ENCODE results near the gene CHAF1A. TPM values are rescaled to one million over a fixed set of nuclear protein-coding genes. Genes with fewer than 3 reads are reported as not detected.

The CHAF1A gene
- polyA plus RNA-seq, 2 donors = 10.8 to 11.7 TPM

- peak overlapping the region in 1 of 2 donors; percentile 41 for H3K4me3 ChIP-seq (ENCODE audit: low read depth in 1 of 2, low read length in 2 of 2)
- peaks cover 0 to 5% of the 10 kb centered on the region in 2 donors for H3K36me3 ChIP-seq (ENCODE audit: control insufficient read depth in 2 of 2, insufficient read depth in 2 of 2, low read length in 1 of 2)
- WGBS, 2 donors = 0 to 1% methylated on average over 8 of the region's 8 CpGs
- H3K27me3 ChIP-seq (ENCODE audit: control insufficient read depth in 1 of 2, insufficient read depth in 2 of 2, low read length in 2 of 2) = no peaks in the 10 kb centered on the region
- peaks cover 7 to 14% of the 10 kb centered on the region in 2 donors for H3K4me1 ChIP-seq (ENCODE audit: control insufficient read depth in 2 of 2, insufficient read depth in 2 of 2, low read length in 1 of 2)
- peak overlapping the region; percentile 6 to 91 for H3K27ac ChIP-seq (ENCODE audit: low read depth in 2 of 2, low read length in 1 of 2)
- no peaks in the 10 kb centered on the region for H3K9me3 ChIP-seq (ENCODE audit: control insufficient read depth in 2 of 2, insufficient read depth in 1 of 2, low read depth in 1 of 2, low read length in 1 of 2)
Observed at GRCh38 chr19:4401769-4402170, 670 bp upstream of the CHAF1A start.

DNA sequence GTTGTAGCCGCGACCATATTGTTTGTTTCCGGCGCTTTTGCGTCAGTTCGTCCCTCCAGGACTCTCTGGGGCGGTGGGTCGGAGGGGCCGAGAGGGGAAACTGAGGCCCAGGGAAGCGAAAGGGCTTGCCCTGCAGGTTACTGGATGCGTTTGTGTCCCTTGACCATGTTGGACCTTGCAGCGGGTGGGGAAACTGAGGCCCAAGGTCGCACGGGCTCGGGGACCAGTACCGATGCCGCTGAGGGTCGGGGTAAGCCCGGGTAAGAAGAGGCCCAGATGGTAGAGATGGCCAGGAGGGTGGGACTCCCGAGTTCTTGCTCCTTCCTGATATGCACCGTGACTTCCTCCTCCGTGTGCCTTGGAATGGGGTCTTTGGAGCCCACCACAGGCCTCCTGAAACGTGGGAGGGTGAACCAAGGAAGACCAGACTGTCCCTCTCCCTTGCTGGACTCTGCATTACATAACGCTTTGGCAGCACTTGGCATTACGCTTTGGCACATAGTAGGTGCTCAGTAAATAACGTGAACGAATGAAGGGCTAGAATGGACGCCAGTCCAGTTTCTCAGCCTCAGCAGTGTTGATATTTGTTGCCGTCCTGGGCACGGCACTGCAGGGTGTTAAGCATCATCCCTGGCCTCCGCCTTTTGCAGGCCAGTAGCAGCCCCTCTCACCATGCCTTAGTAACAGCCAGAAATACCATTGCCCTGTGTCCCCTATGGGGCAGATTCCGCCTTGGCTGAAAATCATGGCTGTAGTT is 743 bp downstream of the CHAF1A start:
- no peaks in the 10 kb centered on the region for H3K27me3 ChIP-seq (ENCODE audit: control insufficient read depth in 1 of 2, insufficient read depth in 2 of 2, low read length in 2 of 2)
- peaks cover 0 to 12% of the 10 kb centered on the region in 2 donors for H3K4me1 ChIP-seq (ENCODE audit: control insufficient read depth in 2 of 2, insufficient read depth in 2 of 2, low read length in 1 of 2)
- H3K27ac ChIP-seq (ENCODE audit: low read depth in 2 of 2, low read length in 1 of 2) = peak overlapping the region; percentile 30 to 66
- H3K4me3 ChIP-seq (ENCODE audit: low read depth in 1 of 2, low read length in 2 of 2) = peak overlapping the region; percentile 75 to 80
- H3K36me3 ChIP-seq (ENCODE audit: control insufficient read depth in 2 of 2, insufficient read depth in 2 of 2, low read length in 1 of 2) = no peaks in the 10 kb centered on the region
- no peaks in the 10 kb centered on the region for H3K9me3 ChIP-seq (ENCODE audit: control insufficient read depth in 2 of 2, insufficient read depth in 1 of 2, low read depth in 1 of 2, low read length in 1 of 2)
- 9% methylated on average over 32 of the region's 32 CpGs for WGBS, 2 donors

DNA sequence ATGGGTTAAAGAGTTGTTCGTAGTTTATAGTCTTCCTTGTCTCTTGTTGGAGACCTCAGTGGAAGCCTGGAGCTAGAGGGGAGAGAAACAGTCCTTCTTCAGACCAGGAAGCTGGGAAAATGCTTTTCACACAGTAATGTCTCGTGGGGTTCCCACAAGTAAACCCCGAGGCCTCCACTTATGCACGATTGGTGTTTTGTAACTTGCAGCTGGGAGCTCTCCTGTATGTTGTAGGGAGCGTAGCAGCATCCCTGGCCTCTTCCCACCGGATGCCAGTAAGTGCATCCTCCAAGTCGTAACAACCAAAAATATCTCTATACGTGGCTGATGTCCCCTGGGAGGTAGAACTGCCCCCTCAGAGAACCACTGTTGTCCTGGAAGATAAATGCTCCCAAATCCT is 3.5 kb downstream of the CHAF1A start:
- Histone ChIP-seq H3K9me3 (ENCODE audit: control insufficient read depth in 2 of 2, insufficient read depth in 1 of 2, low read depth in 1 of 2, low read length in 1 of 2) (no peaks in the 10 kb centered on the region), H3K36me3 (ENCODE audit: control insufficient read depth in 2 of 2, insufficient read depth in 2 of 2, low read length in 1 of 2) (peaks cover 0 to 6% of the 10 kb centered on the region in 2 donors), H3K4me1 (ENCODE audit: control insufficient read depth in 2 of 2, insufficient read depth in 2 of 2, low read length in 1 of 2) (peaks cover 0 to 9% of the 10 kb centered on the region in 2 donors), H3K27me3 (ENCODE audit: control insufficient read depth in 1 of 2, insufficient read depth in 2 of 2, low read length in 2 of 2) (no peaks in the 10 kb centered on the region), H3K27ac (ENCODE audit: low read depth in 2 of 2, low read length in 1 of 2) (no peak overlapping the region), H3K4me3 (ENCODE audit: low read depth in 1 of 2, low read length in 2 of 2) (no peak overlapping the region)
- WGBS, 2 donors = 87 to 89% methylated on average over 8 of the region's 8 CpGs

DNA sequence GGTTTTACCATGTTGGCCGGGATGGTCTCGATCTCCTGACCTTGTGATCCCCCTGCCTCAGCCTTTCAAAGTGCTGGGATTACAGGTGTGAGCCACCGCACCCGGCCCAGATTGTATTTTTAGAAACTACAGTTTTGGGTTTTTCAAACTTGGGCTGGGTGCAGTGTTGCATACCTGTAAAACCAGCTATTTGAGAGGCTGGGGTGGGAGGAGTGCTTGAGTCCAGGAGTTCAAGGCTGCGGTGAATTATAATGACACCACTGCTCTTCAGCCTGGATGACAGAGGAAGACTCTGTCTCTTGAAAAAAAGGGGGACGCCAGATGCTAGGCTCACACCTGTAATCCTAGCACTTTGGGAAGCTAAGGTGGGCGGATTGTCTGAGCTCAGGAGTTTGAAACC is 4.2 kb downstream of the CHAF1A start:
- H3K9me3 ChIP-seq (ENCODE audit: control insufficient read depth in 2 of 2, insufficient read depth in 1 of 2, low read depth in 1 of 2, low read length in 1 of 2) = no peaks in the 10 kb centered on the region
- H3K4me3 ChIP-seq (ENCODE audit: low read depth in 1 of 2, low read length in 2 of 2) = no peak overlapping the region
- no peak overlapping the region for H3K27ac ChIP-seq (ENCODE audit: low read depth in 2 of 2, low read length in 1 of 2)
- no peaks in the 10 kb centered on the region for H3K27me3 ChIP-seq (ENCODE audit: control insufficient read depth in 1 of 2, insufficient read depth in 2 of 2, low read length in 2 of 2)
- WGBS, 2 donors = 93% methylated on average over 7 of the region's 7 CpGs
- H3K36me3 ChIP-seq (ENCODE audit: control insufficient read depth in 2 of 2, insufficient read depth in 2 of 2, low read length in 1 of 2) = peaks cover 0 to 6% of the 10 kb centered on the region in 2 donors
- H3K4me1 ChIP-seq (ENCODE audit: control insufficient read depth in 2 of 2, insufficient read depth in 2 of 2, low read length in 1 of 2) = peaks cover 0 to 7% of the 10 kb centered on the region in 2 donors

DNA sequence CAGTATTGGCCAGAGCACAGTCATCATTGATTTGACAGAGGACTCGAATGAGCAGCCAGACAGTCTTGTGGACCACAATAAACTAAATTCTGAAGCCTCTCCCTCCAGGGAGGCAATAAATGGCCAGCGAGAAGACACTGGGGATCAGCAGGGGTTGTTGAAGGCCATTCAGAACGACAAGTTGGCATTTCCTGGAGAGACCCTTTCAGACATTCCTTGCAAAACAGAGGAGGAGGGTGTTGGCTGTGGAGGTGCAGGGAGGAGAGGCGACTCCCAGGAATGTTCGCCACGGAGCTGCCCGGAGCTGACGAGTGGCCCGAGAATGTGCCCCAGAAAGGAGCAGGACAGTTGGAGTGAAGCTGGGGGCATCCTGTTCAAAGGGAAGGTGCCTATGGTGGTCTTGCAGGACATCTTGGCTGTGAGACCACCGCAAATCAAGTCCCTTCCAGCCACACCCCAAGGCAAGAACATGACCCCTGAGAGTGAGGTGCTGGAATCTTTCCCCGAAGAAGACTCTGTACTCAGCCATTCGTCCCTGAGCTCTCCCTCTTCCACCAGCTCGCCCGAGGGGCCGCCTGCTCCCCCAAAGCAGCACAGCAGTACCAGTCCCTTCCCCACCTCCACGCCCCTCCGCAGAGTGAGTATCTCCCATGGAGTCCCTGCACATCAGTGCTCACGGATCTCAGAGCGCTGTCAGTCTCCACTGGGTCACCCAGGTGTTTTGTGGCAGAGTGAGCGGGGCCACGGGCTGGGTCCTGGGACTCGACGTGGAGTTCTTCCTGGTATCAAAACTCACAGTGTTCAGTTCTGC is 6.9 kb downstream of the CHAF1A start:
- 92% methylated on average over 23 of the region's 23 CpGs for WGBS, 2 donors
- Histone ChIP-seq H3K4me3 (ENCODE audit: low read depth in 1 of 2, low read length in 2 of 2) (no peak overlapping the region), H3K27me3 (ENCODE audit: control insufficient read depth in 1 of 2, insufficient read depth in 2 of 2, low read length in 2 of 2) (no peaks in the 10 kb centered on the region), H3K4me1 (ENCODE audit: control insufficient read depth in 2 of 2, insufficient read depth in 2 of 2, low read length in 1 of 2) (no peaks in the 10 kb centered on the region), H3K9me3 (ENCODE audit: control insufficient read depth in 2 of 2, insufficient read depth in 1 of 2, low read depth in 1 of 2, low read length in 1 of 2) (no peaks in the 10 kb centered on the region), H3K27ac (ENCODE audit: low read depth in 2 of 2, low read length in 1 of 2) (no peak overlapping the region), H3K36me3 (ENCODE audit: control insufficient read depth in 2 of 2, insufficient read depth in 2 of 2, low read length in 1 of 2) (peaks cover 0 to 9% of the 10 kb centered on the region in 2 donors)

- no peaks in the 10 kb centered on the region for H3K27me3 ChIP-seq (ENCODE audit: control insufficient read depth in 1 of 2, insufficient read depth in 2 of 2, low read length in 2 of 2)
- no peak overlapping the region for H3K4me3 ChIP-seq (ENCODE audit: low read depth in 1 of 2, low read length in 2 of 2)
- peaks cover 0 to 9% of the 10 kb centered on the region in 2 donors for H3K36me3 ChIP-seq (ENCODE audit: control insufficient read depth in 2 of 2, insufficient read depth in 2 of 2, low read length in 1 of 2)
- 95 to 96% methylated on average over 3 of the region's 3 CpGs for WGBS, 2 donors
- H3K27ac ChIP-seq (ENCODE audit: low read depth in 2 of 2, low read length in 1 of 2) = no peak overlapping the region
- H3K4me1 ChIP-seq (ENCODE audit: control insufficient read depth in 2 of 2, insufficient read depth in 2 of 2, low read length in 1 of 2) = no peaks in the 10 kb centered on the region
- H3K9me3 ChIP-seq (ENCODE audit: control insufficient read depth in 2 of 2, insufficient read depth in 1 of 2, low read depth in 1 of 2, low read length in 1 of 2) = no peaks in the 10 kb centered on the region
Observed at GRCh38 chr19:4413588-4413987, 11.1 kb downstream of the CHAF1A start.

- Histone ChIP-seq H3K27me3 (ENCODE audit: control insufficient read depth in 1 of 2, insufficient read depth in 2 of 2, low read length in 2 of 2) (no peaks in the 10 kb centered on the region), H3K27ac (ENCODE audit: low read depth in 2 of 2, low read length in 1 of 2) (no peak overlapping the region)
- WGBS, 2 donors = 85% methylated on average over 7 of the region's 7 CpGs
Observed at GRCh38 chr19:4414144-4414799, 11.8 kb downstream of the CHAF1A start.

DNA sequence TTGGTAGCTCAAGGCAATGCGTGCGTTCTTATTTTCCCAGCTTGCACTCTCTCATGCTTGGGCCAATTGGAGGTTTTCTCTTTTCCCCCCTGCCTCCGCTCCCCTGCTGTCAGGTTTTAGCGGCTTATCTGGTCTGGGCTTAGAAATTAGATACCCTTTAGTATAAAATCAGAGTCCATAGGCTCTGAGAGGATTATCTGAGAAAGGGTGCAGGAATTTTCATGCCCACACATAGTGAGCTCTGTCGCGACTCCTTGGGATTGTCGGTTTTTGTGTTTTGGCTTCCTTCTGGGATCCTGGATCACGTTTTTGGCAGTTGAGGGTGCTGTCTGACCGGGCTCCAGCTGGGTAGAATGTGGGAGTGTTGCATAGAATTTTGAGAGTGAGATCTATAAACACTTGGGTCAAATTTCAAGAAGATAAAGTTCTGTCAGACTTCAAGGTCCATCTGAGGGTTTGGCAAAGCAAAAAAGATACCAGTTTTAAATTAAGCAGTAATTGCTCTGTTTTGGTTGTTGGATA is 12.4 kb downstream of the CHAF1A start:
- no peaks in the 10 kb centered on the region for H3K4me1 ChIP-seq (ENCODE audit: control insufficient read depth in 2 of 2, insufficient read depth in 2 of 2, low read length in 1 of 2)
- H3K27me3 ChIP-seq (ENCODE audit: control insufficient read depth in 1 of 2, insufficient read depth in 2 of 2, low read length in 2 of 2) = no peaks in the 10 kb centered on the region
- 42 to 60% methylated on average over 9 of the region's 9 CpGs for WGBS, 2 donors
- H3K4me3 ChIP-seq (ENCODE audit: low read depth in 1 of 2, low read length in 2 of 2) = no peak overlapping the region
- peak overlapping the region in 1 of 2 donors; percentile 26 for H3K27ac ChIP-seq (ENCODE audit: low read depth in 2 of 2, low read length in 1 of 2)
- peaks cover 0 to 3% of the 10 kb centered on the region in 2 donors for H3K36me3 ChIP-seq (ENCODE audit: control insufficient read depth in 2 of 2, insufficient read depth in 2 of 2, low read length in 1 of 2)
- no peaks in the 10 kb centered on the region for H3K9me3 ChIP-seq (ENCODE audit: control insufficient read depth in 2 of 2, insufficient read depth in 1 of 2, low read depth in 1 of 2, low read length in 1 of 2)

More at GRCh38 chr19:4414144-4414799, 11.8 kb downstream of the CHAF1A start:
- H3K4me1 ChIP-seq (ENCODE audit: control insufficient read depth in 2 of 2, insufficient read depth in 2 of 2, low read length in 1 of 2) = no peaks in the 10 kb centered on the region
- H3K36me3 ChIP-seq (ENCODE audit: control insufficient read depth in 2 of 2, insufficient read depth in 2 of 2, low read length in 1 of 2) = peaks cover 0 to 8% of the 10 kb centered on the region in 2 donors
- H3K4me3 ChIP-seq (ENCODE audit: low read depth in 1 of 2, low read length in 2 of 2) = no peak overlapping the region
- H3K9me3 ChIP-seq (ENCODE audit: control insufficient read depth in 2 of 2, insufficient read depth in 1 of 2, low read depth in 1 of 2, low read length in 1 of 2) = no peaks in the 10 kb centered on the region

- 72 to 77% methylated on average over 10 of the region's 10 CpGs for WGBS, 2 donors
- H3K4me3 ChIP-seq (ENCODE audit: low read depth in 1 of 2, low read length in 2 of 2) = no peak overlapping the region
- peaks cover 0 to 3% of the 10 kb centered on the region in 2 donors for H3K36me3 ChIP-seq (ENCODE audit: control insufficient read depth in 2 of 2, insufficient read depth in 2 of 2, low read length in 1 of 2)
- H3K4me1 ChIP-seq (ENCODE audit: control insufficient read depth in 2 of 2, insufficient read depth in 2 of 2, low read length in 1 of 2) = no peaks in the 10 kb centered on the region
- H3K27me3 ChIP-seq (ENCODE audit: control insufficient read depth in 1 of 2, insufficient read depth in 2 of 2, low read length in 2 of 2) = no peaks in the 10 kb centered on the region
- H3K27ac ChIP-seq (ENCODE audit: low read depth in 2 of 2, low read length in 1 of 2) = no peak overlapping the region
- no peaks in the 10 kb centered on the region for H3K9me3 ChIP-seq (ENCODE audit: control insufficient read depth in 2 of 2, insufficient read depth in 1 of 2, low read depth in 1 of 2, low read length in 1 of 2)
Observed at GRCh38 chr19:4415352-4415751, 12.9 kb downstream of the CHAF1A start.
